Lower lobe of right lung (tissue), 2 donors: ENCODE measurements around the gene F12. TPM values are rescaled to one million over a fixed set of nuclear protein-coding genes. Genes with fewer than 3 reads are reported as not detected.
A peak's percentile ranks its signal among the peaks of the same experiment; 100 is the strongest.

ENCODE experiments used
- ATAC-seq, 2 donors: fragments of 200-7000 bp; cut with Tn5 transposase; one replicate each; pipeline ENCODE4 v1.9.1; 2020 to 2022; ENCODE audit warnings: mild to moderate bottlenecking in 2 of 2, moderate library complexity in 2 of 2
- DNase-seq: peaks from one replicate; pipeline ENCODE4 v3.0.0-alpha.2; 2020
- H3K27ac ChIP-seq: fragments of 200-600 bp; one replicate; pipeline ENCODE4 v1.8.0; 2022
- H3K27me3 ChIP-seq: fragments of 200-600 bp; one replicate; pipeline ENCODE4 v1.8.0; 2022; ENCODE audit warnings: low read depth
- H3K36me3 ChIP-seq: fragments of 200-600 bp; one replicate; pipeline ENCODE4 v1.8.0; 2022; ENCODE audit warnings: mild to moderate bottlenecking
- H3K4me1 ChIP-seq: fragments of 200-600 bp; one replicate; pipeline ENCODE4 v1.8.0; 2022
- H3K4me3 ChIP-seq: fragments of 200-600 bp; one replicate; pipeline ENCODE4 v1.8.0; 2022; ENCODE audit warnings: mild to moderate bottlenecking
- H3K9me3 ChIP-seq: fragments of 200-600 bp; one replicate; pipeline ENCODE4 v1.8.0; 2022
- intact Hi-C: fragments of 100-400 bp; cut with DNase I; formaldehyde crosslinking; loops from one replicate; pipeline ENCODE4 v1.11.0; 2022
- total RNA-seq: library from RNA; stranded (reverse); fragmentation: NEBNext Ultra II Directional; extraction: Animal tissue kit (Norgen Biotek cat#: 25700); gene quantifications from one replicate; pipeline ENCODE4 v1.2.1, GENCODE V29; 2021
- TF ChIP-seq, protein P1 (sequence below): fragments of 200-600 bp; IDR thresholded peaks from one replicate; pipeline ENCODE4 v1.8.0; 2022; ENCODE audit warnings: antibody characterized with exemption, mild to moderate bottlenecking
- donor health status: DM: no; HTN: yes; CAD: no; lungs with severe emphysema.

The F12 gene
- total RNA-seq, 1 donor from 2014 or later = 0.80 TPM

GRCh38 chr5:177359451-177359851 lies 49.9 kb downstream of the F12 start:
- Histone ChIP-seq H3K9me3 (no peaks in the 10 kb centered on the region), H3K4me1 (peaks cover 57% of the 10 kb centered on the region), H3K27ac (no peak overlapping the region), H3K27me3 (no peaks in the 10 kb centered on the region), H3K4me3 (peak overlapping the region; percentile 62), H3K36me3 (no peaks in the 10 kb centered on the region)
- intact Hi-C loops = no loop called here
- ATAC-seq (no peak), DNase-seq (no peak)
- TF ChIP-seq, protein P1, sequence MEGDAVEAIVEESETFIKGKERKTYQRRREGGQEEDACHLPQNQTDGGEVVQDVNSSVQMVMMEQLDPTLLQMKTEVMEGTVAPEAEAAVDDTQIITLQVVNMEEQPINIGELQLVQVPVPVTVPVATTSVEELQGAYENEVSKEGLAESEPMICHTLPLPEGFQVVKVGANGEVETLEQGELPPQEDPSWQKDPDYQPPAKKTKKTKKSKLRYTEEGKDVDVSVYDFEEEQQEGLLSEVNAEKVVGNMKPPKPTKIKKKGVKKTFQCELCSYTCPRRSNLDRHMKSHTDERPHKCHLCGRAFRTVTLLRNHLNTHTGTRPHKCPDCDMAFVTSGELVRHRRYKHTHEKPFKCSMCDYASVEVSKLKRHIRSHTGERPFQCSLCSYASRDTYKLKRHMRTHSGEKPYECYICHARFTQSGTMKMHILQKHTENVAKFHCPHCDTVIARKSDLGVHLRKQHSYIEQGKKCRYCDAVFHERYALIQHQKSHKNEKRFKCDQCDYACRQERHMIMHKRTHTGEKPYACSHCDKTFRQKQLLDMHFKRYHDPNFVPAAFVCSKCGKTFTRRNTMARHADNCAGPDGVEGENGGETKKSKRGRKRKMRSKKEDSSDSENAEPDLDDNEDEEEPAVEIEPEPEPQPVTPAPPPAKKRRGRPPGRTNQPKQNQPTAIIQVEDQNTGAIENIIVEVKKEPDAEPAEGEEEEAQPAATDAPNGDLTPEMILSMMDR = no peak

DNA sequence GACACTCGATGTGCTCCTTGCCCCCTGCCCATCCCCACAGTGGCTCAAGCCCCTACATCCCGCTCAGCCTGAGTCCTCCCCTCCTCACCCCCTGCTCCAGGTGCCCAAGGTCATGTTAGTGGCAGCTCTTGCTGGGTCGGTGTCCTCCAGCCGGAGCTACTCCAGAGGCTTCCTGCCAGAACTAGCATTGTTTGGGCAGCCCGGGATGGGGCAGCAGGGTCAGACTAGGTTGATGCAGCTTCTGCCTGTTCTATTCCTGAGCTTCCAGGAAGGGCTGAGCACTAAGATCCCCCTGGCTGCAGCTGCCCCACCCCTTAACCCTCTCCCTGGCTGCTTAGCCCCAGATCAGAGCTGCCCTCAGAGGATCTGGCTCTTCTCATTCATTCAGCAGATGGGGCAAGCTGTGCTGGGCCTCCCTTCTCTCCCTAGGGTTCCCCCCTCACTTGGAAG lies 51.0 kb downstream of the F12 start:
- no peaks in the 10 kb centered on the region for H3K9me3 ChIP-seq
- H3K27ac ChIP-seq = peak overlapping the region; percentile 73
- TF ChIP-seq, protein P1 = no peak
- H3K4me1 ChIP-seq = peaks cover 46% of the 10 kb centered on the region
- no peaks in the 10 kb centered on the region for H3K36me3 ChIP-seq
- intact Hi-C loops = no loop called here
- ATAC-seq = no peak
- H3K4me3 ChIP-seq = peak overlapping the region; percentile 62
- no peak for DNase-seq
- H3K27me3 ChIP-seq = no peaks in the 10 kb centered on the region

DNA sequence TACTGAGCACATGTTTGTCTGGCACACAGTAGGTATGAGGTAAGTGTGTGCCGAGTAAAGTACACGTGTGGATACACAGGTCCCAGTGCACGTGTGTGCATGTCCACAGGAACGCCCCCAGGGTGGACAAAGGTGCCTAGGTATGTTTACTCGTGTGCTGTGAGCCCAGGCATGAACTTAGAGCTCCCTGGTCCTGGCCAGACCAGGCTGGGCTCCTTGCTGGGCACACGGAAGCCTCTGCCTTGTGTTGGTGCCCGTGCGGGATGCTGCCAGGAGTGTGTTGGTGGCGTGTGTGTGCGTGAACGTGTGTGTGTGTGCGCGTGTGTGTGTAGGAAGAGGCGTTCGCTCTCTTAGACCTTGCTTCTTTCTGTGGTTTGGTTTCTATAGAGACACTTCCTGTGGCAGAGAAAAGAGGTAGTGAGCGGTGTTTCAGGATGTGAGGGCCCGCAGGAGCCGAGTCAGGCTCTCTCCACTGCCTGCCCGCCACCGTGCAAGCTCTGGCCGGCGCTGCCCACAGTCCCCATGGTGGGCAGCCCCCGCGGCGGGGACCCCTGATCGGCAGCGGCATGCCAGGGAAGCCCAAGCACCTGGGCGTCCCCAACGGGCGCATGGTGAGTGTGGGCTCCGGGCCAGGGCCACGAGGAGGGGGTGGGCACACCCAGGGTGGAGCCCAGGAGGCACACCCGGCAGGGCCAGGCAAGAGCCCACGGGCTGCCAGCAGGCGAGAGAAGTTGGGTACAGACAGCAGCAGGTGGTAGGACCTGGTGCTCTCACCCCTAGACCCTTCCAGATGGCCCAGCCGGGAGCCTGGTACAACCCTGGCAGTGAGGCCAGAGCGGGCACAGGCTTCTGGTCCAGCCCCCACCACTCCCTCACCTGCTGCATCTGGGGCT lies 51.7 kb downstream of the F12 start, which contains the start of gene RGS14:
RGS14 (plus strand) TSS at position 466 of the 893 bp plus-strand sequence; CDS start at position 567, 101 bp downstream.
- ATAC-seq (peak; percentile 77 to 86), DNase-seq (peak; percentile 77)
- Histone ChIP-seq H3K27me3 (no peaks in the 10 kb centered on the region), H3K36me3 (no peaks in the 10 kb centered on the region), H3K9me3 (no peaks in the 10 kb centered on the region), H3K27ac (peak within 1 kb of the TSS; percentile 73), H3K4me3 (peak within 1 kb of the TSS; percentile 62), H3K4me1 (peaks cover 41% of the 10 kb centered on the region)
- TF ChIP-seq, protein P1 = no peak
- intact Hi-C loops = no loop called here

GRCh38 chr5:177357146-177357458 lies 52.3 kb downstream of the F12 start:
- H3K36me3 ChIP-seq = no peaks in the 10 kb centered on the region
- no peak for ATAC-seq
- H3K4me3 ChIP-seq = no peak overlapping the region
- no peaks in the 10 kb centered on the region for H3K9me3 ChIP-seq
- intact Hi-C loops = no loop called here
- no peaks in the 10 kb centered on the region for H3K27me3 ChIP-seq
- no peak for DNase-seq
- TF ChIP-seq, protein P1 = no peak
- peaks cover 35% of the 10 kb centered on the region for H3K4me1 ChIP-seq
- peak overlapping the region; percentile 73 for H3K27ac ChIP-seq

DNA sequence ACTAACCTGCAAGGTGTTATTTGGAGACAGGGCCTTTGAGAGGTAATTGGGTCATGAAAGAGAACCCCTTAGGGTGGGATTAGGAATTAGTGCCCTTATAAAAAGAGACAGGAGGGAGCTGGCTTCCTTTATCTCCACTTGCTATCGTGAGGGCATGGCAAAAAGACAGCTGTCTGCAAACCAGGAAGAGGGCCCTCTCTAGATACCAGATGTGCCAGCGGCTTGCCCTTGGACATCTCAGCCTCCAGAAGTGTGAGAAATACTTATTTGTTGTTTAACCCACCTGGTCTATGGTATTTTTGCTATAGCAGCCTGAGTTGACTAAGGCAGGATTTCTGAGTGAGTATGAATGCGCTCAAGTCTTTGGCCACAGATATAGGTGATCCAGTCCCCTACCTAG lies 52.6 kb downstream of the F12 start:
- H3K36me3 ChIP-seq = no peaks in the 10 kb centered on the region
- no peaks in the 10 kb centered on the region for H3K27me3 ChIP-seq
- DNase-seq = no peak
- peak overlapping the region; percentile 73 for H3K27ac ChIP-seq
- peaks cover 32% of the 10 kb centered on the region for H3K4me1 ChIP-seq
- H3K4me3 ChIP-seq = no peak overlapping the region
- TF ChIP-seq, protein P1 = no peak
- no peak for ATAC-seq
- H3K9me3 ChIP-seq = no peaks in the 10 kb centered on the region
- intact Hi-C loops = no loop called here
